Fibroblast of pulmonary artery (primary cell): ENCODE data around the gene NUDT6.
"Not testable (repeated sequence)": the region's sequence is repeated elsewhere in the genome, so short reads cannot be mapped to it uniquely, and the experiment has no call there.

ENCODE experiments used
- DNase-seq: peaks from one replicate; pipeline ENCODE4 v3.0.0-alpha.2; 2010; ENCODE audit warnings: low read depth
- H3K4me3 ChIP-seq: replicated peaks from 2 replicates; pipeline ENCODE4 v1.5.1; 2011; ENCODE audit warnings: low read depth, mild to moderate bottlenecking, control low read depth, low read length, moderate library complexity
- TF ChIP-seq, protein P1 (sequence below): IDR thresholded peaks from 2 replicates; pipeline ENCODE4 v1.5.1; 2011; ENCODE audit warnings: mild to moderate bottlenecking, control low read depth, low read length, inconsistent platforms; ENCODE audit errors: missing control alignments

The NUDT6 gene

DNA sequence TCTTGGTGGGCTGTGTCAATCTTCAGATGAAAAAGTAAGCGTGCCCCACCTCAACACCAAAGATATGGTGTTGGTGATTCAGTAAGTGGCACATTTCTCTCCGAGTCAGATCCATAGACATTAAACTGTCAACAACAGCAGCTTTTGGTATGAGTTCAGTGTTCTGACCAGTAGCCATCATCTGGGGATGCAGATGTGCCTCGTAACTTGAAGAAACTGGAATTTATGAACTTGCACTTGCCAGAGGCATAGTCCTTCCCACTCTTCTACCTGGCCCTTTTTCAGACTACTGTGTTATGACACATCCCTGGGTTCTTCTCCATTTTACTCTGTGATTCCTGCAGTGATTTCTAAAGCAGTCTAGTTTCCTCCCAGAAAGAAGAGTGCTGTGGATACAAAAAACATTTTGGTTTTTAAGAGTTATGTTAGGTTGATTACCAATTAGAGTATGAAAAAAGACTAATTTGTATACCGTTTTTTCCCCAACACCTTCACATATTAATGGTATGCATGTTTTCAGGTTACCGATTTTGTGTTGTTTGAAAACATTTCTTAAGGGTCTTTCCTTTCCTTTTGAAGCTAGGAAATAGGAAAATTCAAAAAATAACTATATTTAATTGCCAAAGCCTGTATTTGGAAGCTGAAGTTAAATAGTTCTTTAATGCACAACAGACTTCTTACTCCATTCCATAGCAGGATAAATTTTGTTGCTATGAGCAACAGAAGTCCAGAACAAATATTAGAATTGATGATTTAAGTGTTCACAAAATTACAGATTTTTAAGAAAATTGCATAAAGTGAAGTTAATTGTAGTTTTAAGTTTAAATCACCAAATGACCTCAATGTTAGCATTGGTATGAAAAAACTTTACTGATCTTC, 39.3 kb downstream of the NUDT6 start:
- no peak overlapping the region for H3K4me3 ChIP-seq
- DNase-seq: no peak

GRCh38 chr4:122879001-122879400, 43.4 kb downstream of the NUDT6 start:
- TF ChIP-seq, protein P1, sequence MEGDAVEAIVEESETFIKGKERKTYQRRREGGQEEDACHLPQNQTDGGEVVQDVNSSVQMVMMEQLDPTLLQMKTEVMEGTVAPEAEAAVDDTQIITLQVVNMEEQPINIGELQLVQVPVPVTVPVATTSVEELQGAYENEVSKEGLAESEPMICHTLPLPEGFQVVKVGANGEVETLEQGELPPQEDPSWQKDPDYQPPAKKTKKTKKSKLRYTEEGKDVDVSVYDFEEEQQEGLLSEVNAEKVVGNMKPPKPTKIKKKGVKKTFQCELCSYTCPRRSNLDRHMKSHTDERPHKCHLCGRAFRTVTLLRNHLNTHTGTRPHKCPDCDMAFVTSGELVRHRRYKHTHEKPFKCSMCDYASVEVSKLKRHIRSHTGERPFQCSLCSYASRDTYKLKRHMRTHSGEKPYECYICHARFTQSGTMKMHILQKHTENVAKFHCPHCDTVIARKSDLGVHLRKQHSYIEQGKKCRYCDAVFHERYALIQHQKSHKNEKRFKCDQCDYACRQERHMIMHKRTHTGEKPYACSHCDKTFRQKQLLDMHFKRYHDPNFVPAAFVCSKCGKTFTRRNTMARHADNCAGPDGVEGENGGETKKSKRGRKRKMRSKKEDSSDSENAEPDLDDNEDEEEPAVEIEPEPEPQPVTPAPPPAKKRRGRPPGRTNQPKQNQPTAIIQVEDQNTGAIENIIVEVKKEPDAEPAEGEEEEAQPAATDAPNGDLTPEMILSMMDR: no peak
- no peak overlapping the region for H3K4me3 ChIP-seq
- DNase-seq: no peak

More for the DNA sequence above, 39.3 kb downstream of the NUDT6 start:
- TF ChIP-seq, protein P1: no peak

DNA sequence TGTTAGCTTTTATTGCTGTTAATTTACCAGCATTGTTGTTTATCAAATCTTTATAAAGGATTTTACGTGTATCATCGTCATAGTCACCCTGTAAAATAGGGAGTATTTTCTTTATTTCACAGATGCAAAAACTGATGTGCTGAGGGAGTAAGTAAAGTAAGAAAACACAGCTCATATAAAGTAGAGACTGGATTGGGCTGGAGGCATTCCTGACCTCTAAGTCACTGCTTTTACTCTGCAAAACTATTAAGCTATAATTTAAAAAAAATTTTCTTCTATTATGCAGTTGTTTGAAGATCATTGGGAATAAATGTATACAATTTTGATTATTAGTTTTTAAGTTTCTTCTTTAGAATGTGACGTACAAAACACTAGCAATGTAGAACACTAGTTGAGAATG, 45.9 kb downstream of the NUDT6 start:
- no peak overlapping the region for H3K4me3 ChIP-seq
- TF ChIP-seq, protein P1: no peak
- no peak for DNase-seq

DNA sequence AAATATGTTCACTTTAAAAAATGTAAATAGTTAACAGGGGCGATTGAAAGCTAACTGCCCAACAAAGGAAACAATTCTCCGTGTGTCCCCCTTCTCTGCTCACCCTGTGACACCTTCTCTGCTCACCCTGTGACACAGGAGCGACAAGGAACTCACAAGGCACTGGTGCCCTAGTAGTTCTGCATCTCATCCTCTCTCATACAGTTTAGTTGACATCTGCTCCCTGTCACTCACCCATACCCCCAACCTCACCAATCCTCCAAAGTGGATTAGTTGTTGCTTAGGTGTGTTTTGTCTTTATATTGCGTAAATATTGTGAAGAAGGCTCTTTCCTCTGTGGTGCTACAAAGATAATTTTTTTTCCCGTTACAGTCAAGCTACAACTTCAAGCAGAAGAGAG, 46.4 kb downstream of the NUDT6 start:
- no peak overlapping the region for H3K4me3 ChIP-seq
- TF ChIP-seq, protein P1: no peak
- DNase-seq: no peak

GRCh38 chr4:122873821-122874593, 48.4 kb downstream of the NUDT6 start:
- DNase-seq: peak; percentile 93
- H3K4me3 ChIP-seq: no peak overlapping the region
- TF ChIP-seq, protein P1: no peak

- DNase-seq: no peak
- TF ChIP-seq, protein P1: no peak
- no peak overlapping the region for H3K4me3 ChIP-seq
Observed at GRCh38 chr4:122873146-122873545, 49.3 kb downstream of the NUDT6 start.

DNA sequence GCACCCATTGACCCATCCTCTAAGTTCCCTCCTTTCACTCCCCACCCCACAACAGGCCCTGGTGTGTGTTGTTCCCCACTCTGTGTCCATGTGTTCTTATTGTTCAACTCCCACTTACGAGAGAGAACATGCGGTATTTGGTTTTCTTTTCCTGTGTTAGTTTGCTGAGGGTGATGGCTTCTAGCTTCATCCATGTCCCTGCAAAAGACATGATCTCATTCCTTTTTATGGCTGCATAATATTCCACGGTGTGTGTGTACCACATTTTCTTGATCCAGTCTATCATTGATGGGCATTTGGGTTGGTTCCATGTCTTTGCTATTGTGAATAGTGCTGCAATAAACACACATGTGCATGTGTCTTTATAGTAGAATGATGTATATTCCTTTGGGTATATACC, 54.2 kb downstream of the NUDT6 start:
- not testable (repeated sequence) for DNase-seq

More for the DNA sequence above, 54.2 kb downstream of the NUDT6 start:
- H3K4me3 ChIP-seq: not testable (repeated sequence)
